GM19468 (cell line): ENCODE data around the gene MMS19.
"Not testable (repeated sequence)": the region's sequence is repeated elsewhere in the genome, so short reads cannot be mapped to it uniquely, and the experiment has no call there.

Experiments used
- ATAC-seq: cut with Tn5 transposase; IDR thresholded peaks from one replicate; pipeline ENCODE4 v1.9.1; 2021; ENCODE audit warnings: mild to moderate bottlenecking, moderate library complexity, moderate number of reproducible peaks; ENCODE audit not compliant: unreplicated experiment; ENCODE audit errors: extremely low read depth

MMS19 gene

DNA sequence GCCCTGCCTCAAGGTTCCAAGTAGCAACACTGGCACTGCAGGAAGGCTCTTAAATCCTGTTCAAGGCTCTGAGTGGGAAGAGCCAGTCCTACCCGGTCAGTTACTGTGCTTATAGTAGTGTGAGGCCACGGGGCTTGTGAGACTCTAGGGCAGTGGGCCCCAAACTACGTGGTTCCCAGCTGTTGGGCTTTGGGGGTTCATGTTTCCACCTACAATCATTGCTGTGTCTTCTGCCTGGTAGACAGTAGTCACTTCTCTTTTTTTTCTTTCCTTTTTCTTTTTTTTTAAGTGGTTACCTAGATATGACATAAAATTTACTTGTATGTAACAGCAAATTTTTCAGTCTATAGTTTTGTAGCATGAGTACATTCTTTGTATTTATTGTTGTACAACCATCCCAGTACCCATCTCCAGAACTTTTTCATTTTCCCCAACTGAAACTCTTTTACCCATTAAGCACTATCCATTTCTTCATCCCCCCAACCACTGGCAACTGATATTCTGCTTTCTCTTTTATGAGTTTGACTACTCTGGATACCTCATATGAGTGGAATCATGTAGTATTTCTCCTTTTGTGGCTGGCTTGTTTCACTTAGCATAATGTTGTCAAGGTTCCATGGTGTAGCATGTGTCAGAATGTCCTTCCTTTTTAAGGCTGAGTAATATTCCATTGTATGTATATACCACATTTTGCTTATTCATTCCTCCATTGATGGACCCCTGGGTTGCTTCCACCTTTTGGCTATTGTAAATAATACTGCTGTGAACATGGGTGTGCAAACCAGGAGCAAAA is 8.2 kb upstream of the MMS19 start:
- ATAC-seq, result no peak

DNA sequence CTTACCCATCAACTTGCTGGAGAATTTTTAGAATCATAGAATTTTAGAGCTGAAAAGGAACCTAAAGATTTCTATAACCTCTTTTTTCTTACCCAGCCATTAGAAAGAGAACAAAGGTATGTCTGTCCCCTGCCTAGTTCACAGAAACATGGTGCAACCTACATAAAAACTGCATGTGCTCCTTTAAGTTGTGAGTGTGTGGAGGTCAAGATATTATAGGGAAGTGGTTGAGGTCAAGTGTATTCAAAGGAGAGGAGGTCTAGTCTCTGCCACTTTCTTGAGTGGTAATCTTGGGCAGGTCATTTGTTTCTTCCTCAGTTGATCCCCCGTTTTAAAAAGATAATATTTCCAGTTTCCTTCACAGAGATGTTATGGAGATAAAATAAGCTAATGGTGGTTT is 6.9 kb upstream of the MMS19 start:
- ATAC-seq, result no peak

GRCh38 chr10:97503406-97503805 is 5.2 kb upstream of the MMS19 start:
- ATAC-seq, result no peak

DNA sequence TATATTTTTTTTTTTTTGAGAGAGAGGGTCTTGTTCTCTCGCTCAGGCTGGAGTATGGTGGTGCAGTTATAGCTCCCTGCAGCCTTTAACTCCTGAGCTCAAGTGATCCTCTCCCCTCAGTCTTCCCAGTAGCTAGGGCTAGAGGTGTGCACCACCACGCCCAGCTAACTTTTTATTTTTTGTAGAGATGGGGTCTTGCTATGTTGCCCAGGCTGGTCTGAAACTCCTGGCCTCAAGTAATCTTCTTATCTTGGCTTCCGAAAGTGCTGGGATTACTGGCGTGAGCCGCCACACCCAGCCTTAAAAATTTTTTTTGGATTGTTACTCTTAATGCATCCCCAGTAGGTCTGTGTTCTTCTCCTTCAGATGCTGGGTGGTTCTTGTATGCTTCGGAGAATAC is 4.7 kb upstream of the MMS19 start:
- no peak for ATAC-seq

GRCh38 chr10:97500297-97500575 is 2.0 kb upstream of the MMS19 start:
- no peak for ATAC-seq

DNA sequence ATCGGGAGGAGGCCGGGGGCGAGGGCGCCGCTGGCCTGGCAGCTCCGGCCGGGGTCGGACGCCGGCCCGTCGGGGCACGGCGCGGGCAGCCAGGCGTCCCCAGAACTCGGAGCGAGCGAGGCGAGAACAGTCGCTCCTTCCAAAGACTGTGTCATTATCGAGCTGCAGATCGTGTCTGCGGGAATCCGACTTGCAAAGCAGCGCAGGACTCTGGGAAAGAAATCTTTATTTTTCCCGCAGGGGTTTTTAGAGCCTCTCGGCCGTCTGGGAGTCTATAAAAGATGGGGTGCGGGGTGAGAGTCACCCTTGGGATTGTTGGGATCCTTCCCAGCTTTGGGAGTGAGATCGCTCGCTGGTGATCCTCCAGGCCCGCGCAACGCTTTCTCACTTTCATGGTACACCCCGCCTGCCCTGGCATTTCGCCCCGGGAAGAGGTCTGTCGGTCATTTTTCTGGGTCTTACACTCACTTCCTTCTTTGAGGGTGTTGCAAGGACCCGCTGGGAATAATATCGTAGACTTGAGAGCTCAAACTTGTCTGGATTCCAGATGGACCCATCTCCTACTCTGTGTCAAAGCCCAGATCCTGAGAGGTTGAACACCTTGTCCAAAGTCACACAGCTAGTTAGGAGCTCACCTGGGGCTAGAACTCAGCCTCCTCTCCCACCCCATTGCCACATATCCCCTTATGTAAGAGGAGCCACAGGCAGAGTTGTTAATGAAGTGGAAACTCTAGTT is 1.5 kb upstream of the MMS19 start:
- no peak for ATAC-seq

DNA sequence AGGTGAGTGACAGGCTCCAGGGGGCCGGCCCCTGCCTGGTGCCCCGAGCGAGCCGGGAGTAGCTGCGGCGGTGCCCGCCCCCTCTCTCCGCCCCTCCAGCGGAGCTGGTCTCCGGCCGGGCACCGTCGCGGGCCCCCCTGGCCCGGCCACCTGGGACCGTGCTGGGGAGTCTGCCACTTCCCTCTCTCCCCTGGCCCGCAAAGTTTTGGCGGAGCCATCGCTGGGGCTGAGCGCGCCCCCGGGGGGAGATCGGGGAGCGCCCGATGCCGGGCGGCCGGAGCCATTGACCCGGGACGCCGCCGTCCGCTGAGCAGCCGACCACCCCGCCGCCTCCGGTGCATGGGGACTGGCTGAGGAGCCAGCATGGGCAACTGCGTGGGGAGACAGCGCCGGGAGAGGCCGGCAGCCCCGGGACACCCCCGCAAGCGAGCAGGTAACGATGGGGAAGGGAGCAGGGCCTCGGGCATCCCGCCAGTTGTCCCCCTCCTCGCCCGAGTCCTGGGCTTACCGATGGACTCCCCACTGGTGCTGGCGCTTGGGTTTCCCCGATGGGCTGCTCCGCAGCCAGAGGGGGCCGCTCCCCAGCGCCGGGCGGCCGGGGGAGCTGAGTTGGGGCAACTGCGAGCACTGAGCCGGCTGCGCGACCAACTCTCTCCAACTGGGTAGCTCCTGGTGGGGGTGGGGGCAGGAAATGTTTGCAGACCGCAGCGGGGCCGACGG is 779 bp upstream of the MMS19 start, which contains the start of gene UBTD1:
UBTD1 (plus strand) TSS at position 84 of the 720 bp plus-strand sequence; CDS start at position 364, 280 bp downstream.
- no peak for ATAC-seq

GRCh38 chr10:97497572-97498075 is 598 bp downstream of the MMS19 start:
- no peak for ATAC-seq

DNA sequence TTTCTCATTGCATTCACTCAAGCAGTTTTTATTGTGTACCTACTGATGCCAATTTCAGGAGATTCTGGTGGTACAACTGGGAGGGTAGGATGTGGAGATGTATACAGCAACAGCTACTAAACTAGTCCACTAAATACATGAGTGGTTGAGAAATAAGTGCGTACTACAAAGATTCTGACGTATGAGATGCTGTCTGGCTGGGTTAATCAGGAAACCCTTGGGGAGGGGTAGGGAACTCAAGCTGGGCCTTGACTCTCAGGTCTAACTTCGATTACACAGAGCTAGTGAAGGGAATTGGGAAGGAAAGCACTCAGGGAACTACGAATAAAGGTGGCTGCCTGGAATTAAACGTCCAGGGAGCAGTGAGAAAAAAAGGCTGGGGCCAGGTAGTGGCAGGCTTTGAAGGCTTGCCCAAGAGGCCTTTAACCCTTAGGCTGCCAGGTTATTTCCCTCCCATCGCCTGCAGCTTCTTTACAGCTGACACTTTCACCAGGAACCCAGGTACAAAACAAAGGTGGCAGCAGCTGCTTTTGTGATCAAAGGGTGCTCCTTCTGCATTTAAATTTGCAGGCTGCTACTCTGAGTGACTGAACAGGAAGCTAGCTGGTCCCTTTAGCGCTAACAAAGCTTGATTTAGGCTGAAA is 3.2 kb downstream of the MMS19 start:
- no peak for ATAC-seq

GRCh38 chr10:97494151-97494550 is 4.1 kb downstream of the MMS19 start:
- ATAC-seq, result no peak

- ATAC-seq, result no peak
These were observed 7.6 kb downstream of the MMS19 start for GRCh38 chr10:97490592-97490991.

DNA sequence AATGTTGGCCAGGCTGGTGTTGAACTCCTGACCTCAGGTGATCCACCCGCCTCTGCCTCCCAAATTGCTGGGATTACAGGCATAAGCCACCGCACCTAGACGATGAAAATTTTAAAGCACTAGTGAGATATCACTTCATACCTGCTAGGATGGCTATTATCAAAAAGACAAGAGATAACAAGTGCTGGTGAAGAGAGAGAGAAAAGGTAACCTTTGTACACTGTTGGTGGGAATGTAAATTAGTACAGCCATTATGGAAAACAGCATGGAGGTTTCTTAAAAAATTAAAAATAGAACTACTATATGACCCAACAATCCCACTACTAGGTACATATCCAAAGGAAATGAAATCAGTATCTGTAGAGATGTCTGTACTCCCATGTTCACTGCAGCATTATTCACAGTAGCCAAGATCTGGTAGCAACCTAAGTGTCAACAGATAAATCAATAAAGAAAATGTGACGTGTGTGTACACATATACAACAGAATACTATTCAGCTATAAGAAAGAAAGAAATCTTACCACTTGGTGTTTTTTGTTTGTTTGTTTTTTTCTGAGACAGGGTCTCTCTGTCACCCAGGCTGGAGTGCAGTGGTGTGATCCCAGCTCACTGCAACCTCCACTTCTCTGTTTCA is 12.5 kb downstream of the MMS19 start:
- no peak for ATAC-seq

DNA sequence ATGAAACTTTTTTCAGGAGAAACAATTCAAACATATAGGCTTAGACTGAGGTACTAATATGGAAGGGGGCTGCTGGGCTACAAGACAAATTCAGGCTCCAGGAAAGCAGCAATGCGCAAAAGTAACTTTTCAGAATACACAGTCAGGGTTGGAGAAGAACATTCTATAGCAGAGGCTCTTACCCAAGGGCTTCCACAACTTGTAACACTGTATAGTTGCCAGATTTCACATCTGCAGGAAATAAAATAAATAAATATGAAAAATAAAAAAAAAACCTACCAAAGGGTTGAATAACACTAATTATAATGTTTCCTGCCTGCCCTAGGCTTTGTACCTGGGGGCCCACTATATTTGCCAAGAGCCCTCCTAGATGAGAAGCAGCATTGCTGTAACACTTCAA is 14.3 kb downstream of the MMS19 start:
- no peak for ATAC-seq

GRCh38 chr10:97483506-97483905 is 14.7 kb downstream of the MMS19 start:
- no peak for ATAC-seq

DNA sequence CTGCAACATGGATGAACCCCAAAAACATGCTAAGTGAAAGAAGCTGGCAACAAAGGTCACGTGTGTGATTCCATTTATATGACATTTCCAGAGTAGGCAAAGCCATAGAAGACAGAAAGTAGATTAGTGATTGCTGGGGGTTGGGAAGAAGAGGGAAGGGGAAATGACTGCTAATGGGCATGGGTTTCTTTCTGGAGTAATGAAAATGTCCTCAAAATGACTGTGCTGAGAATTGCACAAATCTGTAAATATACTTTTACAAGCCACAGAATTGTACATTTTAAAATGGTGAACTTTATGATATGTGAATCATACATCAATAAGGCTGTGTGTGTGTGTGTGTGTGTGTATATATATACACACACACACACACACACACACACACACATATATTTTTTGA is 15.8 kb downstream of the MMS19 start:
- ATAC-seq, result no peak

- no peak for ATAC-seq
These were observed 17.2 kb downstream of the MMS19 start for GRCh38 chr10:97481071-97481470.

- no peak for ATAC-seq
These were observed 18.3 kb downstream of the MMS19 start for GRCh38 chr10:97479939-97480338.

DNA sequence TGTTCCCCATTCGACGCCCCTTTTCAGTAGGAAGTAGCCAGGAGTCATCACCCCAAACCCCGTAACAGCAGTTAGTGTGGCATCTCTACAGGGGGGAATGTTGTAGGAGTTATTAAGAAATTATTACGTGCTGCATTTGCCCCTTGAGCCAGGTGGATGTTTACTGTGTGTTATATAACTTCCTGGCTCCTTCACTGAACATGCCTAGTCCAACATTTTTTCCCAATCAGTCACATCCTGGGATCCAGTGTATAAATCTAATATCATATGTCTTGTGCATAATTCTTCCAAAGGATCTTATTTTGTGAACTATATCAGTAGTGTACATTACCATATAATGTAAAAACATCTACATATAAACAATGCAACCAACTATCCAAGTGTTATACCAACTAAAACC is 18.8 kb downstream of the MMS19 start:
- not testable (repeated sequence) for ATAC-seq

DNA sequence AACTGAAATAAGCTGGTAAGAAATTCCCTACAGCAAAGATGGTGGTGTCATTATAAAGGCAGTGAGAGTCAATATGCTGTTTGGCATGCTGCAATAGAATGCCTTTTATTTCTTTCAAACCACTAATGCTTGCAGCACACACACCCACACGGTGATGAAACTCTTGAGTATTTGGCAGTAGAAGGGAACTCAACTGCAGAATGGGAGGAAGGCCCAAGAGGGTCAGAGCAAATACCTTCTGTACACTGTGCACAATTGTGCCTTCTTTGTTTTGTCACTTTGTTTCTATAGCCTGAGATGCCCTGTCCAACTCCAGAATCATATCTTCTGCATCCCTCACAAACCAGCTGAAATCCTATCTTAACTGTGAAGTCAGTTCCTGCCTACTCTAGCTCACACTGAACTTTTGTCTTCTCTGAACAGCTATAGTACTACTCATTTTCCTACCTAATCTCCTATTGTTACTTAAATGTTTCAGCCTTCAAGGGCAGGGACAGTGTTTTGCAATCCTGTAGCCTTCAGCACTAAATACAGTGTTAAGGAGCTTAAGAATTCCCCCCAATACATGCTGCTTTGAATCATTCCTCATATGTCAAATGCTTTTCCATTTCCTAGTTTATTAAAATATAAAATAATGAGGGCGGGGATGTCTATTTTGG is 22.2 kb downstream of the MMS19 start:
- ATAC-seq, result no peak

DNA sequence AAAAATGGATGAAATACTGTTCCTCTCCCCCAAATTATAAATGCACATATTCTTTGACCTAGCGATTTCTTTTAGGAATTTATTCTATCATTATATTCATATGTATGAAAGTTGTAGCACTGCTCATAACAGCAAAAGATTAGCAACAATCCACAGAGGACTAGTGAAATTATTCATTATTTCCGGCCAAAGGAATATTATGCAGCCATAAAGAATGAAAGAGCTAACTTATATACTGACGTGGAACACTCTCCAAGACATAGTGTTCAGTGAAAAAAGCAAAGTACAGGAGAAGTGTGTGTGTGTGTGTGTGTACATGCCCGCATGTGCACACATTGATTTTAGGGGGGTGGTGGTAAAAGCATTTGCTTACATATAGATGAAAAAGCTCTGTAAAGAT is 23.3 kb downstream of the MMS19 start:
- ATAC-seq, result no peak
